PC-9 (cell line): ENCODE data around the gene ANKRD39. TPM values are rescaled to one million over a fixed set of nuclear protein-coding genes. Genes with fewer than 3 reads are reported as not detected.

ENCODE experiments used
- BruUV-seq: library from RNA; stranded (reverse); fragments of 400-500 nt; replicated peaks from 2 replicates; lab custom pipeline; 2021; lab: Mats Ljungman, UMichigan
- CTCF ChIA-PET: fragments of 300-600 bp; sonication (Branson Sonifier 250); formaldehyde crosslinking; loops from one replicate; lab custom pipeline; 2022; ENCODE audit warnings: antibody characterized with exemption; lab: Charles Lee
- POLR2A ChIA-PET: fragments of 300-600 bp; sonication (Branson Sonifier 250); formaldehyde crosslinking; loops from one replicate; lab custom pipeline; 2022; ENCODE audit warnings: antibody characterized with exemption; ENCODE audit not compliant: unreplicated experiment; lab: Charles Lee
- DNase-seq, 2 experiments: peaks; one replicate each; pipeline versions ENCODE4 v3.0.0 to v3.0.0-alpha.2; 2015 to 2022; ENCODE audit warnings: mixed read lengths in 1 of 2
- H2AFZ ChIP-seq: fragments of 200-600 bp; sonication (generic); 2 replicates; pipeline ENCODE4 v1.8.1; 2017; ENCODE audit warnings: antibody characterized with exemption
- H3F3A ChIP-seq: fragments of 200-600 bp; sonication (generic); 2 replicates; pipeline ENCODE4 v1.8.1; 2017; ENCODE audit warnings: antibody characterized with exemption, mild to moderate bottlenecking, low read depth; ENCODE audit not compliant: insufficient read depth
- H3K27ac ChIP-seq: fragments of 200-600 bp; sonication (generic); 2 replicates; pipeline ENCODE4 v1.6.1; 2016; ENCODE audit warnings: mixed run types
- H3K27me3 ChIP-seq: fragments of 200-600 bp; sonication (generic); 2 replicates; pipeline ENCODE4 v1.6.1; 2016; ENCODE audit warnings: low read depth, mixed run types; ENCODE audit not compliant: insufficient read depth
- H3K36me3 ChIP-seq: fragments of 200-600 bp; sonication (generic); 2 replicates; pipeline ENCODE4 v1.6.1; 2016; ENCODE audit warnings: low read depth, mixed run types
- H3K4me1 ChIP-seq: fragments of 200-600 bp; sonication (generic); replicated peaks from 2 replicates; pipeline ENCODE4 v1.6.1; 2016; ENCODE audit warnings: mixed run types; ENCODE audit not compliant: insufficient read depth
- H3K4me2 ChIP-seq: fragments of 200-600 bp; sonication (generic); 2 replicates; pipeline ENCODE4 v1.6.1; 2017; ENCODE audit warnings: mixed run types
- H3K4me3 ChIP-seq: fragments of 200-600 bp; sonication (generic); 2 replicates; pipeline ENCODE4 v1.6.1; 2016; ENCODE audit warnings: mixed run types
- H3K79me2 ChIP-seq: fragments of 200-600 bp; sonication (generic); 2 replicates; pipeline ENCODE4 v1.6.1; 2017; ENCODE audit warnings: low read depth, mixed run types
- H3K9me2 ChIP-seq: fragments of 200-600 bp; sonication (generic); 2 replicates; pipeline ENCODE4 v1.8.1; 2017; ENCODE audit warnings: mild to moderate bottlenecking; ENCODE audit not compliant: insufficient read depth
- H3K9me3 ChIP-seq: fragments of 200-600 bp; sonication (generic); 2 replicates; pipeline ENCODE4 v1.8.1; 2016; ENCODE audit warnings: low read depth; ENCODE audit not compliant: insufficient read depth
- H4K20me1 ChIP-seq: fragments of 200-600 bp; sonication (generic); 2 replicates; pipeline ENCODE4 v1.8.1; 2017; ENCODE audit not compliant: insufficient read depth
- EZH2 ChIP-seq: fragments of 200-600 bp; sonication (generic); IDR thresholded peaks from 2 replicates; pipeline ENCODE4 v1.8.0; 2017; ENCODE audit warnings: antibody characterized with exemption, low read depth
- intact Hi-C: fragments of 100-400 bp; cut with micrococcal nuclease; formaldehyde crosslinking; loops from one replicate; pipeline ENCODE4 v1.10.0; 2022; ENCODE audit not compliant: unreplicated experiment
- total RNA-seq: library from RNA; stranded (reverse); gene quantifications from 2 replicates; pipeline ENCODE4 v1.2.3, GENCODE V29; 2021
- TF ChIP-seq, protein P1 (sequence below): fragments of 200-600 bp; sonication (generic); conservative IDR thresholded peaks from 2 replicates; pipeline ENCODE4 v1.6.1; 2017; ENCODE audit warnings: mixed run types, antibody characterized with exemption, mild to moderate bottlenecking, moderate library complexity

Gene ANKRD39
- total RNA-seq, 1 experiment from 2014 or later: 19.0 TPM

DNA sequence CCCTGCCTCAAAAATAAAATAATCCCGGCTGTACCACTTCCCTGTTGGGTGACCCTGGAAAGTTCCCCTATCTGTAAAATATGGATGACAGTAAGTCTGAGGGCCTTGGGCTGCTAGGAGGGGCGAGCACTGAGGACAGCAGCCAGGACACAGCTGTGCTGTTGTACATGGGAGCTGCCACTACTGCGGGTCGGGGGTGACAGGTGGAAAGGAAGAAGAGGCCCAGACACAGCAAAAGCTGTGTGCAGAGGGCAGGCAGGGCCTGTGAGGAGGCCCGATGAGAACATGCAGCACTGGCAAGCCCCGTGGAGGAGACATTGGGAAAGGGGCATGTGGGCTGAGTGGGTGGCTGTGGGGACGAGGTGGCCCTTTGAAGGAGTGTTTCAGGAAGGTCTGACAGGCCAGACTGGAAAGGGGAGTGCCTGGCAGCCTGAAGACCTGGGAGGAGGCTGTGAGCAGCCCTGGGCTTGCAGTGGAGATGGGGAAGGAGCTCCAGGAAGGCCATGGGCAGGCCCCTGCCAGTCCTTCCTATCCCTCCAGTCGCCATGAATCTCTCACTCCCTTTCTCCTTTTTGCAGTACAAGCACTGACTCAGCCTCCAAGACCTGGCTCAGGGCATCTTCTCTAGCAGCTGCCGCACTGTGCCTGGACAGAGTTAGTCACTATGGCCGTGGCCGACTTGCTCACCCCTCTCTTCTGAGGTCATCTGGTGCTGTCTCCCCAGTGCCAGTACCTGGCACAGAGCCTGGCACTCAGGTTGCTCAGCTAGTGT, 41.0 kb upstream of the ANKRD39 start:
- H2AFZ ChIP-seq: no peak overlapping the region
- no peak for TF ChIP-seq EZH2
- TF ChIP-seq, protein P1, sequence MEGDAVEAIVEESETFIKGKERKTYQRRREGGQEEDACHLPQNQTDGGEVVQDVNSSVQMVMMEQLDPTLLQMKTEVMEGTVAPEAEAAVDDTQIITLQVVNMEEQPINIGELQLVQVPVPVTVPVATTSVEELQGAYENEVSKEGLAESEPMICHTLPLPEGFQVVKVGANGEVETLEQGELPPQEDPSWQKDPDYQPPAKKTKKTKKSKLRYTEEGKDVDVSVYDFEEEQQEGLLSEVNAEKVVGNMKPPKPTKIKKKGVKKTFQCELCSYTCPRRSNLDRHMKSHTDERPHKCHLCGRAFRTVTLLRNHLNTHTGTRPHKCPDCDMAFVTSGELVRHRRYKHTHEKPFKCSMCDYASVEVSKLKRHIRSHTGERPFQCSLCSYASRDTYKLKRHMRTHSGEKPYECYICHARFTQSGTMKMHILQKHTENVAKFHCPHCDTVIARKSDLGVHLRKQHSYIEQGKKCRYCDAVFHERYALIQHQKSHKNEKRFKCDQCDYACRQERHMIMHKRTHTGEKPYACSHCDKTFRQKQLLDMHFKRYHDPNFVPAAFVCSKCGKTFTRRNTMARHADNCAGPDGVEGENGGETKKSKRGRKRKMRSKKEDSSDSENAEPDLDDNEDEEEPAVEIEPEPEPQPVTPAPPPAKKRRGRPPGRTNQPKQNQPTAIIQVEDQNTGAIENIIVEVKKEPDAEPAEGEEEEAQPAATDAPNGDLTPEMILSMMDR: no peak
- H3K4me3 ChIP-seq: no peak overlapping the region
- ChIA-PET CTCF (interaction anchor here (1.5 kb wide), 1 partner anchor 11 kb away, joined by 3 read pairs; no protein-coding TSS in a partner anchor), POLR2A (interaction anchor here (0.5 kb wide), 1 partner anchor 41 kb away, joined by 3 read pairs; the partner anchor contains the start of gene ANKRD39)
- H3F3A ChIP-seq: peaks cover 34% of the 10 kb centered on the region
- intact Hi-C loops: loop anchor here (5.0 kb wide), 2 partner anchors 33 to 42 kb away; partner anchors contain the start of gene ANKRD39
- no peak for DNase-seq
- H3K27ac ChIP-seq: no peak overlapping the region
- peak overlapping the region; percentile 26; the same call in 1 of the 2 replicates for H3K4me2 ChIP-seq
- no peaks in the 10 kb centered on the region for H3K79me2 ChIP-seq
- H4K20me1 ChIP-seq: no peaks in the 10 kb centered on the region
- no TSS peak for BruUV-seq
- H3K9me3 ChIP-seq: no peaks in the 10 kb centered on the region
- H3K27me3 ChIP-seq: no peaks in the 10 kb centered on the region
- H3K36me3 ChIP-seq: no peaks in the 10 kb centered on the region
- no peaks in the 10 kb centered on the region for H3K9me2 ChIP-seq
- H3K4me1 ChIP-seq: peaks cover 51% of the 10 kb centered on the region

DNA sequence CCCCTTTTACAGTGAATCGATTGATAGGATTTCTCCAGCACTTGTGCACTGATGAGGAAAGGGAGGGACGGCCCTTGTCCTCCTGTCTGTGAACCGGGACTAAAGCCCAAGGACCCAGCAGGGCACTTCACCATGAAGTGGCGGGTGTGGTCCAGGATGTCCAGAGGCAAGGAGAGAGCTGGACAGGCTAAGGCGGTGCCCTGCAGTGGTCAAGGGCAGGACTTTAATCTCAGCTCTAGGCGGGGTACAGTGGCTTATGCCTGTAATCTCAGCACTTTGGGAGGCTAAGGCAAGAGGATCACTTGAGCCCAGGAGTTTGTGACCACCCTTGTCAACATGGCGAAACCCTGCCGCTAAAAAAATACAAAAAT, 40.3 kb upstream of the ANKRD39 start:
- BruUV-seq: no TSS peak
- H3K79me2 ChIP-seq: no peaks in the 10 kb centered on the region
- no peak overlapping the region for H3K4me3 ChIP-seq
- no peaks in the 10 kb centered on the region for H3K9me2 ChIP-seq
- ChIA-PET POLR2A (no interaction called here), CTCF (interaction anchor here (1.5 kb wide), 1 partner anchor 11 kb away, joined by 3 read pairs; no protein-coding TSS in a partner anchor)
- intact Hi-C loops: loop anchor here (5.0 kb wide), 2 partner anchors 34 to 41 kb away; partner anchors contain the start of gene ANKRD39
- no peak overlapping the region for H3K27ac ChIP-seq
- no peaks in the 10 kb centered on the region for H3K9me3 ChIP-seq
- H3K36me3 ChIP-seq: no peaks in the 10 kb centered on the region
- no peak for TF ChIP-seq EZH2
- TF ChIP-seq, protein P1: no peak
- H3F3A ChIP-seq: peaks cover 34% of the 10 kb centered on the region
- H3K4me2 ChIP-seq: peak overlapping the region; percentile 17
- H3K4me1 ChIP-seq: peaks cover 49% of the 10 kb centered on the region
- DNase-seq: no peak
- H4K20me1 ChIP-seq: no peaks in the 10 kb centered on the region
- H2AFZ ChIP-seq: no peak overlapping the region
- no peaks in the 10 kb centered on the region for H3K27me3 ChIP-seq

DNA sequence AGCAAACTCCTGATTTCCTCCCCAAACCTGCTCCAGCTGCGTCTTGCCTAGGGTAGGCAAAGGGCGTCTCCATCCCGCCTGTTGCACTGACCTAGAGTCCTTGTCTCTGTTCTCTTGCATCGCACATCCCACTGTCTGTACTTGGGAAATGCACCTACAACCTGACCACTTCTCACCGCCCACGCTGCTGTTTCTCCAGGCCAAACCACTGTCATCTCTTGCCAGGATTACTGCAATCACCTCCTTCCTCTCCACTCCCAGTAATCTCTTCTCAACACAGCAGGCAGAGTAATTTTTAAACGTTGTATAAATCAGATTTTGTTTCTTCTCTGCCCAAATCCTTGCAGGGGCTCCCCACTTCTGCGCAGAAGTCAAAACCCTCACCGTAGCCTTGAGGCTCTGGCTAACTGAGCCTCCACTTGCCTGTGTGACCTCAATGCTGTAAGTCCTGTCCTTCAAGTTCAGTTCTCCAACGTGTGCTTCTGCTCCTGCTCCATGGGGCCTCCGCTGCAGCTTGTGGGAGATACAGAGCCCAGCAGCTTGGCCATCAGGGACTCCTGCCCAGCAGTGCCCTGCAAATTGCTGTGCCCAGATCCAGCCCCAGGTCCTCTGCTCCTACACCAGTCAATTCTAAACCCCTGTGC, 39.8 kb upstream of the ANKRD39 start:
- Histone ChIP-seq H3K79me2 (no peaks in the 10 kb centered on the region), H3K9me2 (no peaks in the 10 kb centered on the region), H3K27ac (no peak overlapping the region), H3K4me3 (no peak overlapping the region), H4K20me1 (no peaks in the 10 kb centered on the region), H3K27me3 (no peaks in the 10 kb centered on the region), H3K36me3 (no peaks in the 10 kb centered on the region), H3F3A (peaks cover 34% of the 10 kb centered on the region), H2AFZ (no peak overlapping the region), H3K4me2 (peak overlapping the region; percentile 17), H3K4me1 (peaks cover 48% of the 10 kb centered on the region), H3K9me3 (no peaks in the 10 kb centered on the region)
- TF ChIP-seq EZH2: no peak
- TF ChIP-seq, protein P1: no peak
- POLR2A ChIA-PET: no interaction called here
- BruUV-seq: no TSS peak
- no peak for DNase-seq
- CTCF ChIA-PET: no interaction called here
- intact Hi-C loops: loop anchor here (5.0 kb wide), 2 partner anchors 35 to 40 kb away; partner anchors contain the start of gene ANKRD39
